ENCODE results near the gene CDKAL1. TPM values are rescaled to one million over a fixed set of nuclear protein-coding genes. Genes with fewer than 3 reads are reported as not detected.
"Not testable (repeated sequence)": the region's sequence is repeated elsewhere in the genome, so short reads cannot be mapped to it uniquely, and the experiment has no call there.

The CDKAL1 gene
- total RNA-seq, 1 donor from 2014 or later, result 11.3 TPM

GRCh38 chr6:21190701-21191100 lies 656.4 kb downstream of the CDKAL1 start:
- Histone ChIP-seq H3K36me3 (no peaks in the 10 kb centered on the region), H3K9me3 (no peaks in the 10 kb centered on the region), H3K4me1 (no peaks in the 10 kb centered on the region), H3K27ac (no peak overlapping the region), H3K4me3 (no peak overlapping the region), H3K27me3 (no peaks in the 10 kb centered on the region)
- no peak for TF ChIP-seq POLR2A (IDR thresholded peaks at IDR 0.05)
- TF ChIP-seq POLR2AphosphoS5 (IDR thresholded peaks at IDR 0.05; ENCODE audit: insufficient read depth in 1 of 2, low read depth in 1 of 2), result no peak
- TF ChIP-seq CTCF (IDR thresholded peaks at IDR 0.05), result no peak
- intact Hi-C loops (cut with DNase I), result no loop called here
- no peak for DNase-seq (ENCODE audit: extremely low spot score in 2 of 2)

DNA sequence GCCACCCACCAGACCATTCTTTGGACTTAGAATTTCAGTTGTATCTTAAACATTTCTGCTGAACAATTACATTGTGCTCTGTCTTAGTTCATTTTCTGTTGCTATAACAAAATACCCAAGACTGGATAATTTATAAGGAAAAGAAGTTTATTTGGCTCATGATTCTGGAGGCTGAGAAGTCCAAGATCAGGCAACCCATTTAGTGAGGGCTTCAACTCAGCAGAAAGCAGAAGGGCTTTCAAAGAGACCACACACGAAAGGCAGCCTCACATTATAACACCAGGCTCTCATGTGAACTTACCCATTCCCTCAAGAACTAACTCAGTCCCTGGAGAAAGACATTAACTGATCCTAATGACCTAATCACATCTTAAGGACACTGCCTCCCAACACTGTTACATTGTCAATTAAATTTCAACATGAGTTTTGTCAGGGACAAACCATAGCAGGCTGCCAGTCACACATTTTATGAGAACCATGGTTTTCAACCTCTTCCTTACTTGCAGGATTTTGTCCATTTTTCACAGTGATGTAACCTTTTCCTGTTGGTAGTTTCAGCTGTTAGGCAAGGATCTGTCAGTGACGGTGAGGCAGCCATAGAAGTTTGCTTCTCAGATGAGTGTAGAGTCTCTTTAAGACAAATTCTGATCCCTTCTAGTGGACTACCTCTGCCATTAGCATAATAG lies 659.7 kb downstream of the CDKAL1 start:
- intact Hi-C loops (cut with DNase I), result no loop called here
- no peak for DNase-seq (ENCODE audit: extremely low spot score in 2 of 2)
- no peaks in the 10 kb centered on the region for H3K9me3 ChIP-seq

GRCh38 chr6:21195301-21195700 lies 661.0 kb downstream of the CDKAL1 start:
- H3K27me3 ChIP-seq; H3K4me1 ChIP-seq; DNase-seq (ENCODE audit: extremely low spot score in 2 of 2); H3K27ac ChIP-seq; intact Hi-C loops (cut with DNase I); H3K9me3 ChIP-seq; H3K4me3 ChIP-seq; H3K36me3 ChIP-seq: not testable (repeated sequence)

More for the DNA sequence above, 659.7 kb downstream of the CDKAL1 start:
- Histone ChIP-seq H3K36me3 (no peaks in the 10 kb centered on the region), H3K4me1 (no peaks in the 10 kb centered on the region), H3K27ac (no peak overlapping the region), H3K27me3 (no peaks in the 10 kb centered on the region), H3K4me3 (no peak overlapping the region)
- TF ChIP-seq CTCF (IDR thresholded peaks at IDR 0.05), result no peak
- no peak for TF ChIP-seq POLR2AphosphoS5 (IDR thresholded peaks at IDR 0.05; ENCODE audit: insufficient read depth in 1 of 2, low read depth in 1 of 2)
- no peak for TF ChIP-seq POLR2A (IDR thresholded peaks at IDR 0.05)

DNA sequence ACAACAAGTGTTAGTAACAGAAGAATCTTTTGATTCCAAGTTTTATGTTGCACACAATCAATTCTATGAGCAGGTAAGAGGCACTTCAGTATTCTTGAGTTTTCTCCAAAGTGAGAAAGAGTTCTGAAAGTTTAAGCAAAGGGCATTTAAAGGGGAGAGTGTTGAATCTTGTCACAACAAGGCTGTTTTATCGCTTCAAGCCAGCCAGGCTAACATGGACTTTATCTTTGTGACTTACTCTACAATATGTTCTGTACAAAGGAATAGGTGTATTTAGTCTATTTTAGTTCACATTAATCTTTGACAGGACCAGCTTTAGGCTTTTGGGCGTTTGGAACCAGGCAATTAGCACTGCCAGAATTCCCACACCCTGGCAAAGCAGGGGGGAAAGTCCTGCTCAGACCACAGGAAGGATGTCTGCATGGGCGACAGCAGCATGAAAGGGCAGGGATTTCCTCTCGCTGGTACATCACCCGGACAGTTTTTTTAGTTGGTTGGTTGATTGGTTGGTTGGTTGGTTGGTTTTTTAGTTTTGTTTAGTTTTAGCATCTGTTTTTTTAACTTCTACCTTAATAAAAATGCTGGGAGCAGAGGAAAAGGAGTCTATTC lies 663.9 kb downstream of the CDKAL1 start:
- no peaks in the 10 kb centered on the region for H3K27me3 ChIP-seq

GRCh38 chr6:21199262-21199661 lies 665.0 kb downstream of the CDKAL1 start:
- H3K27ac ChIP-seq, result no peak overlapping the region
- no peak overlapping the region for H3K4me3 ChIP-seq
- TF ChIP-seq CTCF (IDR thresholded peaks at IDR 0.05) (no peak), POLR2AphosphoS5 (IDR thresholded peaks at IDR 0.05; ENCODE audit: insufficient read depth in 1 of 2, low read depth in 1 of 2) (no peak), POLR2A (IDR thresholded peaks at IDR 0.05) (no peak)
- peaks cover 8% of the 10 kb centered on the region for H3K4me1 ChIP-seq
- H3K36me3 ChIP-seq, result no peaks in the 10 kb centered on the region
- intact Hi-C loops (cut with DNase I), result no loop called here
- H3K27me3 ChIP-seq, result no peaks in the 10 kb centered on the region
- no peak for DNase-seq (ENCODE audit: extremely low spot score in 2 of 2)
- H3K9me3 ChIP-seq, result no peaks in the 10 kb centered on the region

More for the DNA sequence above, 663.9 kb downstream of the CDKAL1 start:
- Histone ChIP-seq H3K36me3 (no peaks in the 10 kb centered on the region), H3K4me1 (peaks cover 8% of the 10 kb centered on the region), H3K9me3 (no peaks in the 10 kb centered on the region), H3K27ac (no peak overlapping the region), H3K4me3 (no peak overlapping the region)
- TF ChIP-seq POLR2A (IDR thresholded peaks at IDR 0.05) (no peak), CTCF (IDR thresholded peaks at IDR 0.05) (no peak), POLR2AphosphoS5 (IDR thresholded peaks at IDR 0.05; ENCODE audit: insufficient read depth in 1 of 2, low read depth in 1 of 2) (no peak)
- no peak for DNase-seq (ENCODE audit: extremely low spot score in 2 of 2)
- intact Hi-C loops (cut with DNase I), result no loop called here

Measured in vagina (tissue), 2 donors.